ENCODE results near the gene CARF.

The CARF gene

DNA sequence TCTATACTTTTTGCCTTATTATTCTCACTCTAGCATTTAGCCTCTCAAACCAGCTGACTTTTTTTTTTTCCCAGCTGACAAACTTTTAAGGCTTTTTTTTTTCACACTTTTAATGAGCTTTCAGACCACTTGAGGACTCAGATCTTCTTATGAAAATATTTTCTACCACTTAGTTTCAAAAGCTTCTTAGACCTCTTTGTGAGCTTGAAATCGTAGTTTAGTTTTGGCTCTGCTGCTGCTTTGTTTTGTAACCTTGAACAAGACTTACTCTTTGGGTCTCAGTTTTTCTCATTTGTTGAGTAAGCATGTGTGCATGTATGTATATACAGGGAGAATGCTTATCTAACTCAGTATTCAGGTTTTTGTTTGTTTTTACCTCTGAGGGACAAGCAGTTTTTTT is 106.1 kb downstream of the CARF start:
- no peak for DNase-seq

DNA sequence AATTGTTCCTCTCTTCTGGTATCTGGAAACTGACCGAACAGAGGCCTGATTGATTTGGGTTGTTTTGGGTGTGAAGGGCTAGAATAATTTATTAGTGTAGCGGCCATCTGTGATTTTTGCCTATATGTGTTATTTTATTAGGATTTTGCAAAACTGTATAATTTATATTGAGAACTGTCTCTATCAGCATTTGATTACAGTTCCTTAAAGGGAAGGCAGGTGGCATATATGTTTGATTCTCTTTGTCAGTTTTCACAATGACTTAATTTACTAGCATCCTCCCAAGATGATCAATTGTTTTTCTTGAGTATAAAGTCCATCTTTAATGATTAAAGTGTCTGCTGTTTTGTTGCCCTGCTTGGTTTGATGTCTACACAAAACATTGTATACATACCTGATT is 107.1 kb downstream of the CARF start:
- no peak for DNase-seq

DNA sequence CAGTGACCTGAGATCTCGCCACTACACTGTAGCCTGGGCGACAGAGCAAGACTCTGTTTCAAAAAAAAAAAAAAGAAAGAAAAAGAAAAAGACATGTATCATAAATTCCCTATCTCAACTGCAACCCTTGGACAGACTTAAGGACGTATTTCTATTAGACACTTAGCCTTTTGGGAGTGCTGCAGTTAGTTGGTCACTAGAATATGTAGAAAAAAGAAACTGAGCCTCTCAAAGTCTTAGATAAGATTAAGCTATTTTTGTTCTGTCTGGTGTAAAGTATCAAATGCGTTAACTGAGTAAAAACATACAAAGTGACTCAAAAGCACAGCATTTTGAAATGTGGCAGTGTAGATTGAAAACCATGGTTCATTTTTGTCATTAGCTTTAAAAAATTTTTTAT is 109.9 kb downstream of the CARF start:
- DNase-seq: no peak

DNA sequence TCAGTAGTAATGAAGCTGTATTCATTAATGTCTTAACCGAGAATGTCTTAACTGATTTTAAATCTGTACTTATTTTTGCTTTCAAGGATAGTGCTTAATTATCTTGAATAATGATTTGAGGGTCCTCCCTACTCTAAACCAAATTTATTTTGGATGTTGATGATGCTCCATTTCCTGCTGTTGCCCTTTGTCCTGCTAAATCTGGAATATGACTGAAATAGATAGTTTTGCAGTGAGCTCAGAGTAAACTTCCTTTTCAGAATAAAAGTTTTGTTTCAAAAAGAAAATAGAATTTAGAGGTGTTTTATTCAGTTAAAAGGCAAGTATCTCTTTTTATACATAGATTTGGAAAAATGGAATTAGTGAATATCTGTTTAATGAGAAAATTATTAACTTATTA is 110.7 kb downstream of the CARF start:
- no peak for DNase-seq

DNA sequence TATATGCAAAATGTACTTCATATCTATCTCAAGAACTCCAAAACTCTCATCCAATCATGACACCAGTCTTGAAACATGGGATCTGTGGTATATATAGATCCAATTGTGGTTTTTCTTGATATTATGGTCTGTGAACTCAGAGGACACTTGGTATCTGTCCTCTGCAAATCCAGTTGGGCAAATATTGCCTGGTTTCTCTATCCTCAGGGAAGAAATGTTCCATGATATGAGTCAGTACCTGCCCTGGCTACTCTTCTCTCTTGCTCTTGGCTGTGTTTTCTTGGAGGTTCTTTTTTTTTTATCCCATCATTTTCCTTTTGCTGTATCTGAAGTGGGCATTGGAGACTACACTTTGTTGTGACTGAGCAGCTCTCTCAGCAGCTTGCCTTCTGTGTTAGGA is 113.5 kb downstream of the CARF start:
- DNase-seq: no peak

DNA sequence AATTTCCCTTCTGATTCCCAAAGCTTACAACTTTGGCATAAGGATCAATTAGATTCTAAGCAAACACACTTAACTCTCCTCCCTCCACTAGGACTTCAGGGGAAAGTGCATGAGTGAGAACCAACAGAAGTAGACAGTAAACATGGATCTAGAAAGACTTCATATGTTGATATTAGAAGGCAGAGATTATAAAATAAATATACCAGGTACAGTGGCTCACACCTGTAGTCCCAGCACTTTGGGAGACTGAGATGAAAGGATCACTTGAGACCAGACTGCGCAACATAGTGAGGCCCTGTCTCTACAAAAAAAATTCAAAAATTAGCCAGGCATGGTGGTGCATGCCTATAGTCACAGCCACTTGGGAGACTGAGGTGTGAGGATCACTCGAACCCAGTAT is 118.5 kb downstream of the CARF start:
- no peak for DNase-seq

DNA sequence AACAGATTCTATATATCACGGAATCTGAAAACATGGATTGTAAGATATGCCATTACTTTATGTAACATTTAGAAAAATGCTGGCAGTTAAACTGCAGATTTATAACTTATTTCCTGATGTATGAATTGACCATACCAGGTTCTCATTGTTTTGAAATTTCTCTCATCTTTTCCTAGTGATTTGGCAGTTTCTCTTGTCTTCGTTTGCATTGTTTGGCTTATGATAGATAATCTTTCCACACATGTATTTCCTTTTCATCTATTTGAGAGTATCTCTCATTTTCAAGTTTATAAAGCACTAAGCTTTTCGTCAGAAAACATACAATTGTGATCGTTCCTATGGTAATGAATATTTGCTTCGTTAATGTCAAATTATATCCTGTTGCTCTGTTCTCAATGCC is 118.9 kb downstream of the CARF start:
- DNase-seq: no peak

DNA sequence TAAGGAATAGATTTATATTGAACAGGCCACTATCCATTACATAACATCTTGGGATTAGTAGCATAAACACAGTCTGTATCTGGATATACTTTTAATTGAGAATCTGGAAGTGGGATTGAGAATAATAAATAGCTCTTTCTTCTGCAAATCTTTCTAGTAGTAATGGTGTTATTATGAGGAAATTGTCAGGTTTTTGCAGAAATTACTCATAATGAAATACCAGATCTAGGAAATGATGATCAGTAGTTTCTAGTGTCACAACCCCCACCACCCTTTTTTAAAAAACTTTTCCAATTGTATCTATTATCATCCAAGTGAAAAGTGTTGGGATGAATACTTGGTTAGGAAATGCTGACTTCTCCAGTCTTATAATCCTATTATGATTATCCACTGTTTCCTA is 121.3 kb downstream of the CARF start:
- no peak for DNase-seq

DNA sequence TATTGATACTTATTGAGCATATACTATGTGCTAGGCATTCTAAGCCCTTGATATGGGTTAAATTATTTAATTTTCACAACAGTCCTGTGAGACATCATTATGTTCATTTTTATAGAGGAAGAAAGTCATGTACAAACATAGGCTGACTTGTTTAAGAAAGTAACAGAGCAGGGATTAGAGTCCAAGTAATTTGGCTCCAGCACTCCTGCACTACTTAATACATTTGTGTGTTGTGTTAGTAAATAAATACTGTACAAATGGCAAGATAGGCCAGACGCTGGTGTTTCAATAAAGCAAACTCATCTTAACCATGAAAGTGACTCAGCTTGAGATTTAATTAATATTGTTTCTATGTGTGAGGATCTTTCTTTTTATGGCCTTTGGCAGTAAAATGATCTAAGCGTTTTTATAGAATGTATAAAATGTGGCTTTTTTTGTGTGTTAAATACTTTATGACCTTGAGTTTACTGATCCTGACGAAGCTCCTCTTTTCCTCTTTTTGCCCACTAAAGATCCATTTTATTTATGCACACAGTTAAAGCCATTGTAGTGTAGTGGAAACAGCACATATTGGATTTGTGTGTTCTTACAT is 123.9 kb downstream of the CARF start:
- DNase-seq: no peak

Data from amygdala (tissue), 56 donors.